ENCODE data around the gene CCDC180. TPM values are rescaled to one million over a fixed set of nuclear protein-coding genes. Genes with fewer than 3 reads are reported as not detected.
"Not testable (repeated sequence)": the region's sequence is repeated elsewhere in the genome, so short reads cannot be mapped to it uniquely, and the experiment has no call there.

Gene CCDC180
- total RNA-seq, 1 donor from 2014 or later: 17.1 TPM

DNA sequence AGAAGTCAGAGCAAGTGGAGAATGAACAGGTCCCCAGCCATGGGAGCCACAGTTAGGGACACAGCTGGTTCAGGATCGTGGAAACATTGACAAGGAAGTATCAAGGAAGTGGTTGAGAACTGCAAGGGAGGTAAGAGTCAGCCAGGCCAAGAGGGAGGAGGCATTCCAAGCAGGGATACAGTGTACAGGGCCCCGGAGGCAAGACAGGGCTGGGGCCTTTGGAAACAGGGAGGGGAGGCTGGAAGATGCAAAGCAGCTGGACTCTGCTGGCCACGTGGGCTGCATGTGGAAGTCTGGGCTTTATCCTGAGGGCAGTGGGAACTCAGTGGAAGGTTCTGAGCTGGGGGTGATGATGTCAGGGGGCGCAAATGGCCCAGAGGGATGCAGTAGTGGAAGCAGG, 14.2 kb downstream of the CCDC180 start:
- DNase-seq (ENCODE audit: low spot score in 2 of 2, unreplicated experiment in 2 of 2): no peak
- no peaks in the 10 kb centered on the region for H3K4me1 Mint-ChIP-seq
- H3K27ac Mint-ChIP-seq: no peak overlapping the region
- no peak overlapping the region for H3K4me3 Mint-ChIP-seq
- no peaks in the 10 kb centered on the region for H3K9me3 Mint-ChIP-seq
- H3K27me3 Mint-ChIP-seq (ENCODE audit: low read depth): no peaks in the 10 kb centered on the region
- TF ChIP-seq, protein P1, sequence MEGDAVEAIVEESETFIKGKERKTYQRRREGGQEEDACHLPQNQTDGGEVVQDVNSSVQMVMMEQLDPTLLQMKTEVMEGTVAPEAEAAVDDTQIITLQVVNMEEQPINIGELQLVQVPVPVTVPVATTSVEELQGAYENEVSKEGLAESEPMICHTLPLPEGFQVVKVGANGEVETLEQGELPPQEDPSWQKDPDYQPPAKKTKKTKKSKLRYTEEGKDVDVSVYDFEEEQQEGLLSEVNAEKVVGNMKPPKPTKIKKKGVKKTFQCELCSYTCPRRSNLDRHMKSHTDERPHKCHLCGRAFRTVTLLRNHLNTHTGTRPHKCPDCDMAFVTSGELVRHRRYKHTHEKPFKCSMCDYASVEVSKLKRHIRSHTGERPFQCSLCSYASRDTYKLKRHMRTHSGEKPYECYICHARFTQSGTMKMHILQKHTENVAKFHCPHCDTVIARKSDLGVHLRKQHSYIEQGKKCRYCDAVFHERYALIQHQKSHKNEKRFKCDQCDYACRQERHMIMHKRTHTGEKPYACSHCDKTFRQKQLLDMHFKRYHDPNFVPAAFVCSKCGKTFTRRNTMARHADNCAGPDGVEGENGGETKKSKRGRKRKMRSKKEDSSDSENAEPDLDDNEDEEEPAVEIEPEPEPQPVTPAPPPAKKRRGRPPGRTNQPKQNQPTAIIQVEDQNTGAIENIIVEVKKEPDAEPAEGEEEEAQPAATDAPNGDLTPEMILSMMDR (IDR thresholded peaks at IDR 0.05; ENCODE audit: unreplicated experiment): no peak
- peaks cover 20% of the 10 kb centered on the region for H3K36me3 Mint-ChIP-seq

DNA sequence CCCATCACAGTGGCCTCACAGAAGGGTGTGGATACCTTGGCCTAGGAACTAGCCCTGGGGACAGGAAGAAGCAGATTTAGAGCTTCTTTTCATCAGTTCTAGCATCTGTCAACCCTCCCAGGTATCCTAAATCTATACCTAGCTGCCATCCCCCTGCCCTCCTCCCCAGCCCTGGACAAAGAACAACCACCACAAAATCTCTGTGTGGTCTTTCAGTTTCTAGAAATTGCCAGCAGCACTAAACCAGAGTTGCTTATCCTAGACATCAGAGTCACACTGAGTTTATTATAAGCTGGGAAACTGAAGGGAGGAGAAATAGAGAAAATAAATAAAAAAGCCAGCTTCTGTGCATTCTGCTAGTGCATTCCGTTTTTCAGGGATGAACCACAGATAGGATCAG, 14.6 kb downstream of the CCDC180 start:
- H3K4me3 Mint-ChIP-seq: no peak overlapping the region
- H3K27me3 Mint-ChIP-seq (ENCODE audit: low read depth): no peaks in the 10 kb centered on the region
- no peaks in the 10 kb centered on the region for H3K9me3 Mint-ChIP-seq
- DNase-seq (ENCODE audit: low spot score in 2 of 2, unreplicated experiment in 2 of 2): no peak
- TF ChIP-seq, protein P1 (IDR thresholded peaks at IDR 0.05; ENCODE audit: unreplicated experiment): no peak
- peaks cover 20% of the 10 kb centered on the region for H3K36me3 Mint-ChIP-seq
- no peaks in the 10 kb centered on the region for H3K4me1 Mint-ChIP-seq
- H3K27ac Mint-ChIP-seq: no peak overlapping the region

DNA sequence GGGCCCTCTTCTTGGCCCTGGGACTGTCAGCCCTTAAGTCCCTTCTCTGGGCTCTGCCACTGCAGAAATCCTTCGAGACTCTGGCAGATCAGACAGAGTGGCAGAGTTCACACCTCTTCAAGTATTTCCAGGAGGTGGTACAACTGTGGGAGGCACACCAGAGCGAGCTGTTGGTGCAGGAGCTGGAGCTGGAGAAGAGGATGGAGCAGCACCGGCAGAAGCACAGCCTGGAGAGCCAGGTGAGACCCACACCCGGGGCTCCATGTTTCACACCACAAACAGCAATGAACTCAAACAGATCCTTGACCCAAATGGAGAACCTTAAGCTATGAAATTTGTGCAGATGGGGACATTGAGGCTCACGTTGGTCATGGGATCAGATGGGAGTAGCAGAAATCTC, 17.5 kb downstream of the CCDC180 start:
- Mint-ChIP-seq H3K9me3 (no peaks in the 10 kb centered on the region), H3K27me3 (ENCODE audit: low read depth) (no peaks in the 10 kb centered on the region), H3K36me3 (peaks cover 27% of the 10 kb centered on the region), H3K27ac (no peak overlapping the region), H3K4me3 (no peak overlapping the region), H3K4me1 (no peaks in the 10 kb centered on the region)
- DNase-seq (ENCODE audit: low spot score in 2 of 2, unreplicated experiment in 2 of 2): no peak
- TF ChIP-seq, protein P1 (IDR thresholded peaks at IDR 0.05; ENCODE audit: unreplicated experiment): no peak

DNA sequence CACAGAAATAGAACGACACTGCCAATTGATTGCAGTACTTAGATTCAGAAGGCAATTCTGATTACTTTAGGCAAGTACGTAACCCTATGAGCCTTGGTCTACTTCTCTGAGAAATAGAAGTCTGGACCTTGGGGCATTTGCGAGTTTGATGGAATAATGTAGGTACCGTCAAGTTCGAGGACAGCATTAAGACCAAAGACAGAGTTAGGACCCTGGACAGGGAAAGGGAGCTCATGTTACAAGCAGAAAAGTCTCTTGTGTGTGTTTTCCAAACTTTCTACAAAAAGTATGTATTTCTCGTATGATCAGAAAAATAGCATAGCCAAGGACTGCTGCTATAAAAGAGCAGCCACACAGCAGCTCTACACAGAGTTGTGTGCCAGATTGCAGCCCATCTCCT, 20.1 kb downstream of the CCDC180 start:
- Mint-ChIP-seq H3K36me3 (peaks cover 49% of the 10 kb centered on the region), H3K9me3 (peaks cover 15% of the 10 kb centered on the region)

DNA sequence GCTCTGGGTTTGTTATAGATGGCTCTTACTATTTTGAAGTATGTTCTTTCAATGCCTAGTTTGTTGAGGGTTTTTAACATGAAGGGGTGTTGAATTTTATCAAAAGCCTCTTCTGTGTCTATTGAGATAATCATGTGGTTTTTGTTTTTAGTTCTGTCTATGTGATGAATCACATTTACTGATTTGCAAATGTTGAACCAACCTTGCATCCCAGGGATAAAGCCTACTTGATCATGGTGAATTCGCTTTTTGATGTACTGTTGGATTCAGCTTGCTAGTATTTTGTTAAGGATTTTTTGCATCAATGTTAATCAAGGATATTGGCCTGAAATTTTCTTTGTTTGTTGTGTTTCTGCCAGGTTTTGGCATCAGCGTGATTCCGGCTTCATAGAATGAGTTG, 25.5 kb downstream of the CCDC180 start:
- Mint-ChIP-seq H3K27ac (no peak overlapping the region), H3K4me1 (no peaks in the 10 kb centered on the region), H3K9me3 (peaks cover 32% of the 10 kb centered on the region), H3K36me3 (peaks cover 71% of the 10 kb centered on the region), H3K4me3 (no peak overlapping the region), H3K27me3 (ENCODE audit: low read depth) (no peaks in the 10 kb centered on the region)
- DNase-seq (ENCODE audit: low spot score in 2 of 2, unreplicated experiment in 2 of 2): no peak
- TF ChIP-seq, protein P1 (IDR thresholded peaks at IDR 0.05; ENCODE audit: unreplicated experiment): no peak

More for the DNA sequence above, 20.1 kb downstream of the CCDC180 start:
- Mint-ChIP-seq H3K27me3 (ENCODE audit: low read depth) (no peaks in the 10 kb centered on the region), H3K4me1 (no peaks in the 10 kb centered on the region), H3K4me3 (no peak overlapping the region), H3K27ac (no peak overlapping the region)
- no peak for DNase-seq (ENCODE audit: low spot score in 2 of 2, unreplicated experiment in 2 of 2)
- TF ChIP-seq, protein P1 (IDR thresholded peaks at IDR 0.05; ENCODE audit: unreplicated experiment): no peak

- not testable (repeated sequence) for H3K4me1 Mint-ChIP-seq; H3K27me3 Mint-ChIP-seq (ENCODE audit: low read depth); H3K4me3 Mint-ChIP-seq; H3K27ac Mint-ChIP-seq; DNase-seq (ENCODE audit: low spot score in 2 of 2, unreplicated experiment in 2 of 2)
- peaks cover 66% of the 10 kb centered on the region for H3K36me3 Mint-ChIP-seq
- H3K9me3 Mint-ChIP-seq: peaks cover 43% of the 10 kb centered on the region
These were observed 28.2 kb downstream of the CCDC180 start for GRCh38 chr9:97335622-97336021.

Measured in mesothelial cell of epicardium (in vitro differentiated cells).